T-helper 2 cell treated with Interferon-gamma antibody and Interleukin-4, amounts not matched to agents 100 ng/mL and 5 ng/mL, for 36 hours (primary cell): ENCODE data around the gene ZEB1. TPM values are rescaled to one million over a fixed set of nuclear protein-coding genes. Genes with fewer than 3 reads are reported as not detected.
"Not testable (repeated sequence)": the region's sequence is repeated elsewhere in the genome, so short reads cannot be mapped to it uniquely, and the experiment has no call there.

Experiments
- intact Hi-C: fragments of 100-400 bp; cut with micrococcal nuclease; formaldehyde crosslinking; loops from one replicate; pipeline ENCODE4 v1.15.1; 2023
- total RNA-seq: library from RNA; stranded (reverse); gene quantifications from 2 replicates; pipeline ENCODE4 v1.2.3, GENCODE V29; 2022

ZEB1 gene
- total RNA-seq, 1 donor from 2014 or later = 56.6 TPM

- intact Hi-C loops = loop anchor here (1.0 to 10.0 kb wide), 8 partner anchors 35 to 883 kb away; partner anchors contain the start of genes ARHGAP12, KIF5B and MAP3K8
These were observed 1.2 kb upstream of the ZEB1 start for GRCh38 chr10:31317652-31318381.

- intact Hi-C loops = loop anchor here (1.0 to 10.0 kb wide), 8 partner anchors 34 to 884 kb away; partner anchors contain the start of genes ARHGAP12, KIF5B and MAP3K8
These were observed 598 bp upstream of the ZEB1 start for GRCh38 chr10:31318382-31318853.

GRCh38 chr10:31319602-31320549, 860 bp downstream of the ZEB1 start:
- intact Hi-C loops = loop anchor here (1.0 to 10.0 kb wide), 10 partner anchors 33 to 885 kb away; partner anchors contain the start of genes ARHGAP12, KIF5B, MAP3K8 and ZNF438

GRCh38 chr10:31320550-31321211, 1.7 kb downstream of the ZEB1 start:
- intact Hi-C loops = loop anchor here (2.0 to 5.0 kb wide), 4 partner anchors 172 to 616 kb away; no protein-coding TSS in a partner anchor

- intact Hi-C loops = loop anchor here (2.0 to 5.0 kb wide), 4 partner anchors 171 to 617 kb away; no protein-coding TSS in a partner anchor
These were observed 2.5 kb downstream of the ZEB1 start for GRCh38 chr10:31321396-31321941.

- intact Hi-C loops = loop anchor here (5.0 kb wide), 2 partner anchors 170 to 485 kb away; no protein-coding TSS in a partner anchor
These were observed 3.6 kb downstream of the ZEB1 start for GRCh38 chr10:31322647-31323046.

- intact Hi-C loops = no loop called here
These were observed 21.3 kb downstream of the ZEB1 start for GRCh38 chr10:31340343-31340742.

GRCh38 chr10:31341552-31341951, 22.5 kb downstream of the ZEB1 start:
- intact Hi-C loops = no loop called here

GRCh38 chr10:31343009-31343408, 24.0 kb downstream of the ZEB1 start:
- intact Hi-C loops = no loop called here

- intact Hi-C loops = no loop called here
These were observed 24.5 kb downstream of the ZEB1 start for GRCh38 chr10:31343551-31343950.

- intact Hi-C loops = no loop called here
These were observed 26.9 kb downstream of the ZEB1 start for GRCh38 chr10:31345886-31346285.

GRCh38 chr10:31346953-31347352, 27.9 kb downstream of the ZEB1 start:
- intact Hi-C loops = no loop called here

GRCh38 chr10:31347705-31348104, 28.7 kb downstream of the ZEB1 start:
- intact Hi-C loops = no loop called here

- intact Hi-C loops = no loop called here
These were observed 31.9 kb downstream of the ZEB1 start for GRCh38 chr10:31350891-31351290.

- intact Hi-C loops = loop anchor here (2.0 kb wide), 1 partner anchor 34 kb away; the partner anchor contains the start of gene ZEB1
These were observed 33.6 kb downstream of the ZEB1 start for GRCh38 chr10:31352436-31353226.

- intact Hi-C loops = loop anchor here (2.0 kb wide), 1 partner anchor 35 kb away; the partner anchor contains the start of gene ZEB1
These were observed 34.6 kb downstream of the ZEB1 start for GRCh38 chr10:31353574-31353973.

GRCh38 chr10:31358688-31359330, 39.8 kb downstream of the ZEB1 start:
- intact Hi-C loops = no loop called here

GRCh38 chr10:31359979-31360378, 41.0 kb downstream of the ZEB1 start:
- intact Hi-C loops = no loop called here

- intact Hi-C loops = not testable (repeated sequence)
These were observed 42.5 kb downstream of the ZEB1 start for GRCh38 chr10:31361475-31361874.
